PC-9 (cell line): ENCODE data around the gene SYNM.

Experiments
- CTCF ChIP-seq: fragments of 200-600 bp; sonication (generic); conservative IDR thresholded peaks from 2 replicates; pipeline ENCODE4 v1.6.1; 2017; ENCODE audit warnings: mixed run types, antibody characterized with exemption, mild to moderate bottlenecking, moderate library complexity
- EZH2 ChIP-seq: fragments of 200-600 bp; sonication (generic); IDR thresholded peaks from 2 replicates; pipeline ENCODE4 v1.8.0; 2017; ENCODE audit warnings: antibody characterized with exemption, low read depth

GRCh38 chr15:99151156-99151555 is 46.3 kb downstream of the SYNM start:
- TF ChIP-seq CTCF (no peak), EZH2 (no peak)
